GM19043 (cell line): ENCODE data around the gene RPUSD3.
"Not testable (repeated sequence)": the region's sequence is repeated elsewhere in the genome, so short reads cannot be mapped to it uniquely, and the experiment has no call there.

Experiments
- ATAC-seq: cut with Tn5 transposase; IDR thresholded peaks from one replicate; pipeline ENCODE4 v1.9.1; 2021; ENCODE audit warnings: low read depth; ENCODE audit not compliant: unreplicated experiment

The RPUSD3 gene

DNA sequence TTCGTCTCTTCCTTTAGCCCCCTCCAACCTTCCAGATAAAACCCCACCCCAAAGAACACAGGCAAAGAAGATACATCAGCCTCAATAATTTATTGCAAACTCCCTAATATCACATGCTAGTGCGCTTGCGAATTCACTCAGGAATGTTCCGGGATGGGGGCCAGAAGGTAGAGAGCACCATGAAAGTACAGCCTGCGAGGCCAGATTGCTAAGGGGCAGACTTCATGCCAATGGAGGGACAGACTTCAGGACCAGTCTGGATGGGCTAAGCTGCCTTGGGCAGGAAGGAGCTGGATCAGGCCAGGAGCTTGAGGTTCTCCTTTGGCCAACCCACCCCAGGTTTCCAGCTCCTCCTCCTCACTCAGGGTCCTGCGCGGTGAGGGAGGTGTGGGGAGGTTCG is 22.8 kb upstream of the RPUSD3 start:
- no peak for ATAC-seq

DNA sequence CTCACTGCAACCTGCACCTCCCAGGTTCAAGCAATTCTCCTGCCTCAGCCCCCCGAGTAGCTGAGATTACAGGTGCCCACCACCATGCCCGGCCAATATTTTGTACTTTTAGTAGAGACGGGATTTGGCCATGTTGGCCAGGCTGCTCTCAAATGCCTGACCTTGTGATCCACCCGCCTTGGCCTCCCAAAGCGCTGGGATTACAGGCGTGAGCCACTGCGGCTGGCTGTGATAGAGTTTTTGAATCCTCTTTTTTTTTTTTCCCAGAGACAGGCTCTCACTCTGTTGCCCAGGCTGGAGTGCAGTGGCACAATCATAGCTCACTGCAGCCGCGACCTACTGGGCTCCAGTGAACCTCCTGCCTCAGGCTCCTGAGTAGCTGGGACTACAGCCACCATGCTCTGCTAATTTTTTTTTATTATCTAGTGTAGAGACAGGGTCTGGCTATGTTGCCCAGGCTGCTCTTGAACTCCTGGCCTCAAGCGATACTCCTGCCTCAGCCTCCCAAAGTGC is 21.4 kb upstream of the RPUSD3 start:
- ATAC-seq = not testable (repeated sequence)

GRCh38 chr3:9864200-9864927 is 20.6 kb upstream of the RPUSD3 start:
- ATAC-seq = no peak

GRCh38 chr3:9863058-9863772 is 19.4 kb upstream of the RPUSD3 start:
- ATAC-seq = no peak

GRCh38 chr3:9862391-9863057 is 18.7 kb upstream of the RPUSD3 start:
- ATAC-seq = peak; percentile 55

DNA sequence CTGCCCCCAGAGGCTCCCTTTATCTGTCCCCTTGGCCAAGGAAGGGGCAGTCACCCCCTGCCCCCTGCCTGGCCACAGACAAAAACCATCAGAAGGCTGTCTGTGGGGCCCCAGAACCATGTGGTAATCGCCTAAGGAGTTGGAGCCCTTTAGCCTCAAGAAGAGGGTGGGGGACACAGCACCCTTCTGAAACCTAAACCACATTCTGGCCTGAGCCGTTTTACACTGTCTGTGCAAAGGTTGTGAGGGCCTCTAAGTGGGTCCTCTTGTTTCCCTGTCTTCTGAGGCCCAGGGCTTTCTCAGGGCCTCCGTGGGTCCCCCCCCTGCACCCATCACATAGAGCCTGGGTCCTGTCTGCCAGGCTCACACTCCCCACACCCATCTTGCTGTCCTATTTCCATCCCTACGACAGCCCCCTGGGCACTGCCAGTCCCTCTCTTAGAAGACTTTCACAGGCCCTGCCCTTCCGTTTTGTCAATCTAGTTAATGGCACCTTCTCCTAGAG is 17.9 kb upstream of the RPUSD3 start:
- ATAC-seq = no peak

GRCh38 chr3:9861201-9861600 is 17.4 kb upstream of the RPUSD3 start:
- no peak for ATAC-seq

DNA sequence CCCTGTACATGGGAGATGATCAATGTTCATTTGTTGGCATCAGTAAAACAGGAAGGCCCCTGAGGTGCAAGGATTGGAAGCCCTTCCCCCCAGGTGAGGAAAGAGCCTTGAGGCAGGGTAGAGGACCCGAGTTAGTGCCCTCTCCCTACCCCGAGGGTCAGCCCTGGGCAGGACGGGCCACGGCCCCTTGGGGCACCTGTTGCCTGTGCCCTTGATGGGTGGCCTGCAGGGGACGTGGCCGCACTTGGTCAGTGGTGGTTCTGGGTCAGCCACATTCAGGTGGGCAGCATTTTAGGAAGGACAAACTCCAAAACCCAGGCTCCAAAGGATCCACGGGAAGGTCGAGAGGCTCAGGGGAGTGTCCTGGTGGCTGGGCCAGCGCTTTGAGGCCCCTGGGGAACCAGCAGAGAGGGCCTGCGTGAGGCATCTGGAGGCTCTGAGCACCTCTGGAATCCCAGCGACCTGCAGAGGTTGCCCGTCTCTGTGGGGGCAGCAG is 15.8 kb upstream of the RPUSD3 start:
- no peak for ATAC-seq

GRCh38 chr3:9855594-9855993 is 11.8 kb upstream of the RPUSD3 start:
- no peak for ATAC-seq

GRCh38 chr3:9854291-9854940 is 10.6 kb upstream of the RPUSD3 start:
- not testable (repeated sequence) for ATAC-seq

DNA sequence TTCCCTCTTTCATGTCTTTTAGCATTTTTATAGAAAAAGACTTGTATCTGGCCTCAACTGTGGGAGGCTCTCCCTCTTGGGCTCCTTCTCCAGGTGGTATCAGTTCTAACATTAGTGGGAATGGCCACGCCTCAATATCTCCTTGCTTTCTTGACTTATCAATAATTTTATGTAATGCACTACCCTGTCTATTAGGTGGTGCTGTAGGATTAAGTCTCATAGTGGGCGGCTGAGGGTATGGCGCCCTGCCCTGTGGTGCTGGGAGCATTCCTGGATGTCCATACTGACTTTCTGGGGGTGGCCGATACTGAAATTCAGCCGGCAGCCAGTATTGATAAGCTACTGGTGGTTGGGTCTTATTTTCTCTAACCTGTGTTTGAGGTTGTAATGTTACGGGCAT is 8.7 kb upstream of the RPUSD3 start:
- no peak for ATAC-seq

DNA sequence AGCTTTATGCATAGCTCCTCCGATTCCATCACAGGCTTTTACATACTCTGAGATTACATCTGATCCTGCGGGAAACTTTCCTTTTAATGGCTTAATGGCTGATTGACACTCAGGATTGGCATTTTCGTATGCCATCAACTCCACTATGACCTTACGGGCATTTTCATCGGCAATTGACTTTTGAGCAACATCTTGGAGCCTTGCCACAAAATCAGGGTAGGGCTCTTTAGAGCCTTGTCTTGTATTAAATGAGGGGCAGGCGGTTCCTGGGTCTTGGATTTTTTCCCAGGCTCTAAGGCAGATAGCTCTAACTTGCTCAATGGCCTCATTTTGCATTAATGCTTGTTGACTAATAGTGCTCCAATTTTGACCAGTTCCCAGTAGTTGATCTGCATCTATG is 8.1 kb upstream of the RPUSD3 start:
- not testable (repeated sequence) for ATAC-seq

DNA sequence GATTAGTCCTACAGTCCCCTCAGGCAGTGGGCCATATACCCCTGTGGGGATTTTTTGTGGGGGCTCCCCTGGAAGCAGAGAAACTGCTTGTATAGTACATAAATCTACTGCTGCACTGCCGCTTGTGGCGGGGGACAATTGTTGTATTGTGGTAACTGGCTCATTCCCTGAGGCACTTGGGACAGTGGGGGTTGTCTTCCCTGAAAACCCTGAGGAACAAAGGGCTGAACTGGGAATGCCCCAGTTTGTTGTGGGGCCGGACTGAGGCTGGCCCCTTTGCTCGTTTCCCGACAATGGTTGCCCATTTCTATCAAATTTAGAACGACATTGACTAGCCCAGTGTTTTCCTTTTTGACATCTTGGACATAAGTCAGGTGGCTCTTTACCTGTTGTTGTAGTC is 7.6 kb upstream of the RPUSD3 start:
- ATAC-seq = not testable (repeated sequence)

DNA sequence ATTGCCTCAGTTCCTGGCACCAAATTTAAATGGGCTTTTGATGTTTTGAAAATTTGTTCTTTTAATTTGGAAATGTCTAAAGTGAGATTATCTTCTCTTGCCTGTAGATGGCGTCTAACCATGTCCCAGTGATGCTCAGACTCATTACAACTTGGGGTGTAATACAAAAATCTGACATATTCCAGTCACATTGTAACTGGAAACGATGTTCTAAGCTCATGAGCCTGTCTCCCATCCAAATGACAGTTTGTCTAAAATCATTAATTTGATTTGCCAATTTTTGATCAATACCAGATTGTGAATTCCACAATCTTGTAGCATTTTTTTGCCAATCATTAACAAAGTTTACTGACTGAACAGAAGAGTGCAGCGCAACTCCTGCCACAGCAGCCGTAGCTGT is 5.1 kb upstream of the RPUSD3 start:
- ATAC-seq = not testable (repeated sequence)

DNA sequence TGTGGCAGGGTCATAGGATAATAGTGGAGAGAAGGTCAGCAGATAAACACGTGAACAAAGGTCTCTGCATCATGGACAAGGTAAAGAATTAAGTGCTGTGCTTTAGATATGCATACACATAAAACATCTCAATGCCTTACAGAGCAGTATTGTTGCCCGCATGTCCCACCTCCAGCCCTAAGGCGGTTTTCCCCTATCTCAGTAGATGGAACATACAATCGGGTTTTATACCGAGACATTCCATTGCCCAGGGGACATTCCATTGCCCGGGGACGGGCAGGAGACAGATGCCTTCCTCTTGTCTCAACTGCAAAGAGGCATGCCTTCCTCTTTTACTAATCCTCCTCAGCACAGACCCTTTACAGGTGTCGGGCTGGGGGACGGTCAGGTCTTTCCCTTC is 4.1 kb upstream of the RPUSD3 start:
- not testable (repeated sequence) for ATAC-seq

GRCh38 chr3:9846931-9847488 is 3.2 kb upstream of the RPUSD3 start:
- ATAC-seq = no peak

DNA sequence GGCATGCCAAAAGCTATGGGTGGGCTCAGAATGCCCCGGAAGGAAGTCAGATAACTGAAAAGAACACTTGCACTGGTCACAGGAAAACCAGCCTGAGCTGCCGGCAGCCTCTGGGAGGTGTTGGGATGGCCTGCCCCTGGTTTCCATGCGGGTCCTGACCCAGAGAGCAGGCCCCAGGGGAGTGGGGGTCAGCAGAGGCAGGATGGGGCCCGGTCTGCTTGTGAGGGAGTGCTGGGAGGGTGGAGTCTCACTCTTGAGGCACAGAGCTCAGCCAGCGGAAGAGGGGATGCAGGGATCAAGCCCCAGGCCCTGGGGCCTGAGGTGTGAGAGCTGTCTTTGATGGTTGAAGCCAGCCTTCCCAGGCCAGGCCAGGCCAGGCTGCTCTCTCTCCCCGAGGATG is 2.4 kb upstream of the RPUSD3 start:
- ATAC-seq = no peak

DNA sequence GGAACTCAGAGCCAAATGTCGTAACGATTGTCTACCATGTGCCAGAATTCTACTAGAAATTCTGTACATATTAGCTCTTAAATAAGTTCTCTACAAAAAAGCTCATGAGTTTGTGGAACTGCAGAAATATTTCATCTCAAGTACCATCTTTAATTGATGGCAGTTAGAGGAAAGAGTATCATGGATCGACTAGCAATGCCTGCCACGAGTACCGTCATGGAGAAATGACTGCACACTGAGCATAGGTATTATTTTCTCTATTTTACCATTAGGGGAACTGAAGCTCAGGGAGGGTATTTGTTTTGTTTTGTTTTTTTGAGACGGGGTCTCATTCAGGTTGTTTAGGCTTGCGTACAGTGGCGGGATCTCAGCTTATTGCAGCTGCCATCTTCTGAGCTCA is 2.8 kb downstream of the RPUSD3 start:
- ATAC-seq = no peak

DNA sequence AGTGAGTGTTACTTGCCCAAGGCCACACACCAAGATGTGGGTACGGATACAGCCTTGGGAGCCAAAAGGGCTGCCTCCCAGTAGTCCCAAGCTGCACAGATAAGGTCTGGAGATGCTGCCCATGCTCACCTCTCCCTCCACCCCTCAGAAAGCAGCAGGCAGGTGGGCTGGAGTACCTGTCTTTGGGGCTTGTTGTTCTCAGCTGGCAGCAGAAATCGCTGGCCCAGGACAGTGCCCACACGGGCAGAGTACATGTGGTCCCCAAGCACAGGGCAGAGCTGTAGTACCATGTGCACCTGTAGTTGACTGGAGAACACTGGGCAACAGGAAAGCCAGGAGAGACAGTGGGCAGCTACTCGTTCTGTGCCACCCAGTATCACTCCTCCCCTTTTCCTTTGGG is 5.0 kb downstream of the RPUSD3 start:
- no peak for ATAC-seq
